ENCODE measurements around the gene MYO1D. TPM values are rescaled to one million over a fixed set of nuclear protein-coding genes. Genes with fewer than 3 reads are reported as not detected.
A peak's percentile ranks its signal among the peaks of the same experiment; 100 is the strongest.

Gene MYO1D
- total RNA-seq, 1 experiment from 2014 or later: 206 TPM

DNA sequence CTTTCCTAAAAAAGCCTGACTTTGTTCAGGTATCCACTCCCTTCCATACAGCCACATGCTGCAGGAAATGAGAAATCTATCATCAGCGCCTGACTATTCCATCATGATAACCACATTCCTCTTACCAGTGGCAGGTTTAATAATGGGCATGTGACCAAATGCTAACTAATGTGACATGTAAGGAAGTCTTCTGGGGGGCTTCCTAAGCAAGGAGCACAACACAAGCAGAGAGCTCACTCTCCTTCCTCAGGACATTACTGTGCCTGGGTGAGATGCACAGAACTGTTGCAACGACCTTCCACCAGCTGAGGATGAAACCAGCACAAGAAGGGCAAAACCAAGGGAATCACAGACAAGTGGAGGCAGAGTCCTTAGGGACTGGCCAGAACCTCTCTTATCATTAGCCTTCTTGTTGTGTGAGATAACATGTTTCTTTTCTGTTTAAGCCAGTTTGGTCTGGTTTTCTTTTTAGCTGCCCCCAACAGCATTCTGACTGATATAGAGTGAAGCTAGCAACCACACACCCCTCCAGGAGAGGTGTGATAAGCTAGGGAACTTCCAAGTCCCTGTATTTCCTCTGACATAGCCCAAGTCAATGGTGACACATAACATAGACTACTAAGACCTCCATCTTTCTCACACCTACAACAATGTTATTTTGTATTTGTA lies 16.9 kb downstream of the MYO1D start:
- intact Hi-C loops (cut with micrococcal nuclease; ENCODE audit: unreplicated experiment): loop anchor here (10.0 kb wide), 1 partner anchor 345 kb away; no protein-coding TSS in a partner anchor
- Mint-ChIP-seq H3K36me3 (ENCODE audit: insufficient read depth, unreplicated experiment) (peaks cover 12% of the 10 kb centered on the region), H3K27ac (ENCODE audit: unreplicated experiment) (no peak overlapping the region), H3K9me3 (ENCODE audit: unreplicated experiment) (peaks cover 8% of the 10 kb centered on the region), H3K4me1 (ENCODE audit: low read depth, unreplicated experiment) (peaks cover 27% of the 10 kb centered on the region), H3K27me3 (ENCODE audit: insufficient read depth, unreplicated experiment) (no peaks in the 10 kb centered on the region), H3K4me3 (ENCODE audit: unreplicated experiment) (no peak overlapping the region)
- Histone ChIP-seq H3K4me1 (peaks cover 76% of the 10 kb centered on the region), H3K36me3 (ENCODE audit: control insufficient read depth, insufficient read depth, low read length) (no peaks in the 10 kb centered on the region), H3K9me3 (no peaks in the 10 kb centered on the region), H3K27me3 (replicated peaks; ENCODE audit: control insufficient read depth, insufficient read depth, low read length) (no peaks in the 10 kb centered on the region), H3K4me3 (ENCODE audit: low read depth, low read length) (no peak overlapping the region)
- BruUV-seq (replicated peaks): no TSS peak
- no peak for TF ChIP-seq CTCF (IDR thresholded peaks at IDR 0.05; ENCODE audit: insufficient read depth in 1 of 2, low read depth in 1 of 2, low read length in 1 of 2, severe bottlenecking in 1 of 2, unreplicated experiment in 1 of 2)
- ChIA-PET CTCF (interaction anchor here (0.6 kb wide), 1 partner anchor 16 kb away, joined by 3 read pairs; no protein-coding TSS in a partner anchor), POLR2A (no interaction called here)
- no peak for DNase-seq

GRCh38 chr17:32855620-32856019 lies 21.3 kb downstream of the MYO1D start:
- TF ChIP-seq CTCF (IDR thresholded peaks at IDR 0.05; ENCODE audit: insufficient read depth in 1 of 2, low read depth in 1 of 2, low read length in 1 of 2, severe bottlenecking in 1 of 2, unreplicated experiment in 1 of 2): no peak
- H3K4me3 Mint-ChIP-seq (ENCODE audit: unreplicated experiment): no peak overlapping the region
- H3K27ac Mint-ChIP-seq (ENCODE audit: unreplicated experiment): no peak overlapping the region
- no peaks in the 10 kb centered on the region for H3K27me3 Mint-ChIP-seq (ENCODE audit: insufficient read depth, unreplicated experiment)
- peaks cover 78% of the 10 kb centered on the region for H3K4me1 ChIP-seq
- no peak for DNase-seq
- BruUV-seq (replicated peaks): no TSS peak
- POLR2A ChIA-PET: interaction anchor here (0.6 kb wide), 1 partner anchor 32 kb away, joined by 3 read pairs; no protein-coding TSS in a partner anchor
- intact Hi-C loops (cut with micrococcal nuclease; ENCODE audit: unreplicated experiment): loop anchor here (2.0 kb wide), 1 partner anchor 23 kb away; no protein-coding TSS in a partner anchor
- no peaks in the 10 kb centered on the region for H3K36me3 ChIP-seq (ENCODE audit: control insufficient read depth, insufficient read depth, low read length)
- CTCF ChIA-PET: no interaction called here
- no peaks in the 10 kb centered on the region for H3K9me3 ChIP-seq
- H3K27me3 ChIP-seq (replicated peaks; ENCODE audit: control insufficient read depth, insufficient read depth, low read length): no peaks in the 10 kb centered on the region
- H3K4me1 Mint-ChIP-seq (ENCODE audit: low read depth, unreplicated experiment): peaks cover 30% of the 10 kb centered on the region
- H3K9me3 Mint-ChIP-seq (ENCODE audit: unreplicated experiment): no peaks in the 10 kb centered on the region
- H3K4me3 ChIP-seq (ENCODE audit: low read depth, low read length): no peak overlapping the region
- H3K36me3 Mint-ChIP-seq (ENCODE audit: insufficient read depth, unreplicated experiment): no peaks in the 10 kb centered on the region

DNA sequence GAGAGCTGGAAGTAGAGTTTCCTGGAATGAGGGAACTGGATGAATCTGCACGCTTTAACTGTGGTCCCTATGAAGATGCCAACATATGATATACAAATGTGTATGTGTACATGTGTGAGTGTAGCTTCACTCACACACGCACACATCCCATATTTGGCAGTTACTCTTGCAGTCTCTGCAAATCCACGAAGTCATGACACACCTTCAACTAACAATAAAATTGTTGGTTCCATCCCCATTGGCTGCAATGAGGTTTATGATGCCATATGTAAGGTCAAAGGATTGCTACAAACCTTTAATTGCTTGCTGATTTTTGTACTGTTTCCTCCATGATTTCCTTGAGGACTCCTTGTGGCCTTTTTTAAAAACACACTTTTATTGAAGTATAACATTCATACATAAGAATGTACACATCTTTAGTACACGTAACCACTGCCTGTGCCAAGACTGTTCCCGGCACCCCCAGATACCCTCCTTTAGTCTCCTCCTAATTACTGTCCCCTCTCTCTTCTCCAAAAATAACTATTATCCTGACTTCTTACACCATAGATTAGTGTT lies 22.0 kb downstream of the MYO1D start:
- BruUV-seq (replicated peaks): no TSS peak
- Mint-ChIP-seq H3K27me3 (ENCODE audit: insufficient read depth, unreplicated experiment) (no peaks in the 10 kb centered on the region), H3K9me3 (ENCODE audit: unreplicated experiment) (no peaks in the 10 kb centered on the region), H3K4me3 (ENCODE audit: unreplicated experiment) (no peak overlapping the region), H3K36me3 (ENCODE audit: insufficient read depth, unreplicated experiment) (no peaks in the 10 kb centered on the region), H3K4me1 (ENCODE audit: low read depth, unreplicated experiment) (peaks cover 30% of the 10 kb centered on the region), H3K27ac (ENCODE audit: unreplicated experiment) (no peak overlapping the region)
- peaks cover 72% of the 10 kb centered on the region for H3K4me1 ChIP-seq
- peak in 1 of 2 experiments; percentile 13 for TF ChIP-seq CTCF (IDR thresholded peaks at IDR 0.05; ENCODE audit: insufficient read depth in 1 of 2, low read depth in 1 of 2, low read length in 1 of 2, severe bottlenecking in 1 of 2, unreplicated experiment in 1 of 2)
- no peaks in the 10 kb centered on the region for H3K9me3 ChIP-seq
- POLR2A ChIA-PET: no interaction called here
- CTCF ChIA-PET: interaction anchor here (0.5 to 1.6 kb wide), 5 partner anchors 12 to 72 kb away, joined by 3 to 17 read pairs (median 3); partner anchors contain the start of gene MYO1D
- H3K36me3 ChIP-seq (ENCODE audit: control insufficient read depth, insufficient read depth, low read length): no peaks in the 10 kb centered on the region
- H3K27me3 ChIP-seq (replicated peaks; ENCODE audit: control insufficient read depth, insufficient read depth, low read length): no peaks in the 10 kb centered on the region
- intact Hi-C loops (cut with micrococcal nuclease; ENCODE audit: unreplicated experiment): loop anchor here (2.0 kb wide), 1 partner anchor 22 kb away; no protein-coding TSS in a partner anchor
- DNase-seq: no peak
- H3K4me3 ChIP-seq (ENCODE audit: low read depth, low read length): no peak overlapping the region
